ENCODE results near the gene SUMO3. TPM values are rescaled to one million over a fixed set of nuclear protein-coding genes. Genes with fewer than 3 reads are reported as not detected.

SUMO3 gene
- total RNA-seq, 6 donors from 2014 or later, result 46.1 to 97.6 (median 73.2) TPM

DNA sequence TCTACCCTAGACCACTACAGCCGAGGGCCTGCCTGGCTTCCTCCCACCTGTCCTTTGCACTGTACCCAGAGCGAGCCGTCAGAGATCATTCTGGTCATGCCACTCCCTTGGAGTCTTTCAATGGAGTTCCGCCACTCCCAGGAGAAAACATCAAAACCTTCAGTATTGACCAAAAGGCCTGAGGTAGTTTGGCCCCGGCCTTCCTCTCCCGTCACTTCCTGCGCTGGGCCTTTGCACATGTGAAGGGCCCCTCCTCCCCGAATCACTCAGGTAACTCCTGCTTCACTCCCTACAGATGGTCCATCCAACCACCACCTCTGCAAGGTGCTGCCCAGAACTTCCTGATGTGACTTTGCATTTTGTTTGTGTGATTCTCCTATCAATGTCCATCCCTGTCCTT lies 42.9 kb downstream of the SUMO3 start:
- no peaks in the 10 kb centered on the region for H3K27me3 ChIP-seq
- H3K4me1 ChIP-seq, result peaks cover 0 to 6% (median under 1%) of the 10 kb centered on the region in 4 donors
- H3K36me3 ChIP-seq, result peaks cover 9 to 72% (median 48%) of the 10 kb centered on the region in 4 donors
- 89 to 97% methylated on average over 8 of the region's 8 CpGs for WGBS, 2 donors
- no peaks in the 10 kb centered on the region for H3K9me3 ChIP-seq
- DNase-seq, result no peak
- no peak overlapping the region for H3K4me3 ChIP-seq
- no peak for TF ChIP-seq EP300 (IDR thresholded peaks at IDR 0.05)
- TF ChIP-seq, protein P1, sequence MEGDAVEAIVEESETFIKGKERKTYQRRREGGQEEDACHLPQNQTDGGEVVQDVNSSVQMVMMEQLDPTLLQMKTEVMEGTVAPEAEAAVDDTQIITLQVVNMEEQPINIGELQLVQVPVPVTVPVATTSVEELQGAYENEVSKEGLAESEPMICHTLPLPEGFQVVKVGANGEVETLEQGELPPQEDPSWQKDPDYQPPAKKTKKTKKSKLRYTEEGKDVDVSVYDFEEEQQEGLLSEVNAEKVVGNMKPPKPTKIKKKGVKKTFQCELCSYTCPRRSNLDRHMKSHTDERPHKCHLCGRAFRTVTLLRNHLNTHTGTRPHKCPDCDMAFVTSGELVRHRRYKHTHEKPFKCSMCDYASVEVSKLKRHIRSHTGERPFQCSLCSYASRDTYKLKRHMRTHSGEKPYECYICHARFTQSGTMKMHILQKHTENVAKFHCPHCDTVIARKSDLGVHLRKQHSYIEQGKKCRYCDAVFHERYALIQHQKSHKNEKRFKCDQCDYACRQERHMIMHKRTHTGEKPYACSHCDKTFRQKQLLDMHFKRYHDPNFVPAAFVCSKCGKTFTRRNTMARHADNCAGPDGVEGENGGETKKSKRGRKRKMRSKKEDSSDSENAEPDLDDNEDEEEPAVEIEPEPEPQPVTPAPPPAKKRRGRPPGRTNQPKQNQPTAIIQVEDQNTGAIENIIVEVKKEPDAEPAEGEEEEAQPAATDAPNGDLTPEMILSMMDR (IDR thresholded peaks at IDR 0.05), result no peak
- TF ChIP-seq POLR2AphosphoS5 (IDR thresholded peaks at IDR 0.05), result no peak
- no peak for TF ChIP-seq POLR2A (IDR thresholded peaks at IDR 0.05)
- no peak overlapping the region for H3K27ac ChIP-seq
- ATAC-seq (ENCODE audit: low FRiP score in 2 of 2), result no peak

- WGBS, 2 donors, result 94% methylated on average over 20 of the region's 20 CpGs
- DNase-seq (peak in 1 of 2 donors; percentile 61), ATAC-seq (ENCODE audit: low FRiP score in 2 of 2) (no peak)
- Histone ChIP-seq H3K4me1 (no peaks in the 10 kb centered on the region), H3K27ac (no peak overlapping the region), H3K27me3 (no peaks in the 10 kb centered on the region), H3K36me3 (peaks cover 12 to 83% (median 56%) of the 10 kb centered on the region in 4 donors), H3K4me3 (no peak overlapping the region), H3K9me3 (no peaks in the 10 kb centered on the region)
- TF ChIP-seq, protein P1 (IDR thresholded peaks at IDR 0.05), result no peak
- TF ChIP-seq POLR2A (IDR thresholded peaks at IDR 0.05) (no peak), POLR2AphosphoS5 (IDR thresholded peaks at IDR 0.05) (no peak), EP300 (IDR thresholded peaks at IDR 0.05) (no peak)
These were observed 44.5 kb downstream of the SUMO3 start for GRCh38 chr21:44773291-44773932.

DNA sequence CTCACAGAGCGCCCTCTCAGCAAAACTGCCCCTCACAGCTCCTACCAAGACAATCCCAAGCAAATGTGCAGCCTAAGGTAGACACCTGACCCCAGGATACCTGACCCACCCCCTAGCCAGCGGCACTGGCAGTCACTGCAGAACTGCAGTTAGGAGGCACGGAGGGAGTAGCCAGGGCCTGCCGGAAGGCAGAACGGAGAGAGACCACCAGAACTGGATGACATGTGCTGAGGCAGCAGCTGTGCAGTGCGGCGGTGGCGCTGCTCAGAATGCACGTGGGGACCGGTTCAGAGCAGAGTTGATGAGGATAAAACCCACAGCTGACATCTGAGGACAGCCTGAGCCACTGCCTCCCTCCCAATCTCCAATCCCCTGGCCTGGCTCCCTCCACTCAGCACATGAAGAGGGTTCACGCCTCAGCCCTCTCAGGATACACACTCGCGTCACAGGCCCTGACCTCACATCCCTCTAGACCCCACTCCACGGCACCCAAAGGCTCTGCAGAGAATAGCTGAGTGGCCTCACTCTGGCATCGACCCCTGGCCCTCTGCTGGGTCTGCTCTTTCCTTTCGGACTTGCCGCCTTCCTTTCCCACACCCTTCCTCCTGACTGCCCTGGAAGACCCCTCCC lies 45.9 kb downstream of the SUMO3 start:
- peaks cover 12 to 78% (median 53%) of the 10 kb centered on the region in 4 donors for H3K36me3 ChIP-seq
- no peaks in the 10 kb centered on the region for H3K27me3 ChIP-seq
- no peak overlapping the region for H3K4me3 ChIP-seq
- TF ChIP-seq POLR2A (IDR thresholded peaks at IDR 0.05) (no peak), POLR2AphosphoS5 (IDR thresholded peaks at IDR 0.05) (no peak), EP300 (IDR thresholded peaks at IDR 0.05) (no peak)
- TF ChIP-seq, protein P1 (IDR thresholded peaks at IDR 0.05), result no peak
- H3K27ac ChIP-seq, result no peak overlapping the region
- WGBS, 2 donors, result 92 to 96% methylated on average over 16 to 17 of the region's 17 CpGs
- ATAC-seq (ENCODE audit: low FRiP score in 2 of 2) (no peak), DNase-seq (peak in 1 of 2 donors; percentile 59)
- no peaks in the 10 kb centered on the region for H3K9me3 ChIP-seq
- no peaks in the 10 kb centered on the region for H3K4me1 ChIP-seq

GRCh38 chr21:44767834-44768831 lies 49.7 kb downstream of the SUMO3 start:
- H3K4me3 ChIP-seq, result no peak overlapping the region
- peaks cover 10 to 42% (median 33%) of the 10 kb centered on the region in 4 donors for H3K36me3 ChIP-seq
- WGBS, 2 donors, result 94 to 99% methylated on average over 10 to 29 of the region's 30 CpGs
- ATAC-seq (ENCODE audit: low FRiP score in 2 of 2) (no peak), DNase-seq (peak in 1 of 2 donors; percentile 66)
- no peaks in the 10 kb centered on the region for H3K27me3 ChIP-seq
- H3K27ac ChIP-seq, result no peak overlapping the region
- H3K9me3 ChIP-seq, result no peaks in the 10 kb centered on the region
- peaks cover 0 to 13% (median 0%) of the 10 kb centered on the region in 4 donors for H3K4me1 ChIP-seq
- no peak for TF ChIP-seq POLR2A (IDR thresholded peaks at IDR 0.05)
